MV-4-11 (cell line): ENCODE data around the gene MC5R.
"Not testable (repeated sequence)": the region's sequence is repeated elsewhere in the genome, so short reads cannot be mapped to it uniquely, and the experiment has no call there.

Experiments used
- DNase-seq: peaks from one replicate; lab custom pipeline; 2025; lab: John Stamatoyannopoulos, UW

MC5R gene

GRCh38 chr18:13849791-13850190 is 25.8 kb downstream of the MC5R start:
- DNase-seq: no peak

DNA sequence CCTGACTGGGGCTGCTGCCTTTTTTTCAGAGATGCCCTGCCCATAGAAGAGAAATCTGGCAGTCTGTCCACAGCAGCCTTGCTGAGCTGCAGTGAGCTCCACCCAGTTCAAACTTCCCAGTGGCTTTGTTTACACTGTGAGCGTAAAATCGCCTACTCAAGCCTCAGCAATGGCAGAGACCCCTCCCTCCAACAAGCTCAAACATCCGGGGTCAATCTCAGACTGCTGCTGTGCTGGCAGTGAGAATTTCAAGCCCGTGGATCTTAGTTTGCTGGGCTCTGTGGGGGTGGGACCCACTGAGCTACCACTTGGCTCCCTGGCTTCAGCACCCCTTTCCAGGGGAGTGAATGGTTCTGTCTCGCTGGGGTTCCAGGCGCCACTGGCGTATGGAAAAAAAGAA is 38.9 kb downstream of the MC5R start:
- DNase-seq: not testable (repeated sequence)

- DNase-seq: no peak
Observed at GRCh38 chr18:13868501-13869271, 44.7 kb downstream of the MC5R start.

GRCh38 chr18:13871701-13872100 is 47.8 kb downstream of the MC5R start:
- no peak for DNase-seq

GRCh38 chr18:13872373-13872772 is 48.4 kb downstream of the MC5R start:
- DNase-seq: no peak

- no peak for DNase-seq
Observed at GRCh38 chr18:13872932-13873331, 49.0 kb downstream of the MC5R start.

- no peak for DNase-seq
Observed at GRCh38 chr18:13874558-13874957, 50.6 kb downstream of the MC5R start.
